ENCODE results near the gene SH3RF1.

The SH3RF1 gene

DNA sequence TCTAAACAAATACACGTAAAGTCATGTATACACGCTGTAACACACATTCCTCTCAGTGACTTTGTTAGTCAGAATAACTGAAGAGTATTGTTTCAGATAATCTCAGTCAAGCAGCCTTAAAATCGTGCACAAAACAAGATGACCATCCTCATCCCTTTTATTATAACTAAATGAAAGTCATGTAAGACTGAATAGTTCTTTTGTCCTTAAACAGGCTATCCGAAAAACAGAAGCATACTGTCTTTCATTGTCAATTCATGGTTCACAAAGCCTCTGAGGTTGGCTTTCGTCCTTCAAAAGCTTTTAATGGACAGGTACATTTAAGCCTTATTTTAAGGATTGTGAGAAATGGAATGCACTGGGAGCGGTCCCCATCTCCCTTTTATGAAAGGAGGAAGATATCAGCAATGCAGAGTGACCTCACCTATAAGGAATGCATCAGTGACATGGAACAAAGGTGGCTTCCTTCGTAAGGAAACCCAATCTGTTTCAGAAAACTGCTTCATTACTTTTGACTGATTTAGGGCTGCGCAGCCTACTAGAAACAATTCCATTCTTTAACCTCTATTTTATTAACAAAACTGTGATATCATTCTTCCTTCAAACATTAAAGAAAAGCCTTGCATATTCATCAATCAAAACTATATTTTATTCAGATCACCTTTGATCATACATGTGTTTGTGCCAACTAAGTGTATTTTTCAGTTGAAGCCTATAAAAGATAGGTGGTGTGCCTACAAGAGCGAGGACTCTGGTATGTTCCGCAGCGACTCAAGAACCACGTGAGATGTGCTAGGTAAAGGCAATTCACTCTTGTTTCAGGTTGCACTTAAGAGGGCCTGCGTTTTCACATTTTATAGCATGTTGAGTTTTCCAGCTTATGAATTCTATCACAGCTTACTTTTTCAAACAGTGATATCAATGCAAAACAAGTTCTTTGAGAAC is 19.2 kb downstream of the SH3RF1 start:
- no peak for DNase-seq (ENCODE audit: low spot score)

- DNase-seq (ENCODE audit: low spot score) = no peak
Measured at GRCh38 chr4:169250796-169251195, 20.0 kb downstream of the SH3RF1 start.

DNA sequence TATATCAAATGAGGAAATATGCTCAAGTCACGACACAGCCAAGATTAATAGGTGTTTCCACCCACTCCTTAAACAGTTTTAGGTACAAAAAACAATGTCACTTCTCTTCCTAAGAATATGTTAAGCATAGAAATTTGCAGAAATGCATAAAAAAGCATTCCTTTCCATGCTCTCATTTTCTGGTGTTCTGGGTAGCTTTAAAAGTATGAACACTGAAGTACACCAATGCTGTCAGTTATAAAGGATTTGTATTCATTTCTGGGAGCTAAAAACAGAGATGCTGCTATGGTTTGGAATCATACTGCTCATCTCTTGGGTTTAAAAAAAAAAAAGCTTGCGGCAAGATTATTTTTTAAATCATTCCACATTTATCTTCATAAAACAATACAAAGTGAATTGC is 20.8 kb downstream of the SH3RF1 start:
- DNase-seq (ENCODE audit: low spot score) = no peak

- DNase-seq (ENCODE audit: low spot score) = no peak
Measured at GRCh38 chr4:169249214-169249973, 21.4 kb downstream of the SH3RF1 start.

DNA sequence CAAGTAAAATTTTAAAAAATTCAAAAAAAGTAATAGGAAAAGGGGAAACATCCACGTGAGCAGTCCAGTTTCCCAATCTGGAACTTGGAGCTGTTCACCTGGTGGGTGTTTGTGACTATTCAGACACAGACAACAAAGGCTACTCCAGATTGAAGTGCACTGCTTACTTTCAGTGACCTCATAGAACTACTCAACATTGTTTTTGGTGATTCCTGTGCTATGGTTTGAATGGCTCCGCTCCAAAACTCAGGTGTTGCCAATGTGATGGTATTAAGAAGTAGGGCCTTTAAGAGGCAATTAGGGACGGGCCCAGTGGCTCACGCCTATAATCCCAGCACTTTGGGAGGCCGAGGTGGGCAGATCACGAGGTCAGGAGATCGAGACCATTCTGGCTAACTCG is 22.1 kb downstream of the SH3RF1 start:
- no peak for DNase-seq (ENCODE audit: low spot score)

GRCh38 chr4:169246957-169247396 is 23.8 kb downstream of the SH3RF1 start:
- DNase-seq (ENCODE audit: low spot score) = no peak

DNA sequence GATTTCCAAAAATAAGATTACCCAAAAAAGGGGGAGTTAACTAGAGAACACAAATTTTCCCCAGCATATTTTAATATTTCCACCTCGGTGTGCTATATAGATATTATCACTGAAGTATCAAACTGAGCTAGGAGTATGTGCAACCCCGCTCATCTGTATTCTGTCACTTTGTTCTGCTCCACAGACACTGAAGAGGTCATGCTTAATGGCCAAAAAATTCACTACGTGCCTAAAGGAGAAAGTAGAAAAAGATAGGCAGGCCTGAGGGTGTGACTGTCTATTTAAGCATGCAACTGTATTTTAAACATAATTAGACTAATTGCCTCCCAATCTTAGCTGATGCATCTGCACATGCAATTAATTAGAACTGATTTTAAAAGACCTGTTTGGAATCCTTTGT is 24.5 kb downstream of the SH3RF1 start:
- DNase-seq (ENCODE audit: low spot score) = no peak

GRCh38 chr4:169245061-169245460 is 25.7 kb downstream of the SH3RF1 start:
- DNase-seq (ENCODE audit: low spot score) = no peak

DNA sequence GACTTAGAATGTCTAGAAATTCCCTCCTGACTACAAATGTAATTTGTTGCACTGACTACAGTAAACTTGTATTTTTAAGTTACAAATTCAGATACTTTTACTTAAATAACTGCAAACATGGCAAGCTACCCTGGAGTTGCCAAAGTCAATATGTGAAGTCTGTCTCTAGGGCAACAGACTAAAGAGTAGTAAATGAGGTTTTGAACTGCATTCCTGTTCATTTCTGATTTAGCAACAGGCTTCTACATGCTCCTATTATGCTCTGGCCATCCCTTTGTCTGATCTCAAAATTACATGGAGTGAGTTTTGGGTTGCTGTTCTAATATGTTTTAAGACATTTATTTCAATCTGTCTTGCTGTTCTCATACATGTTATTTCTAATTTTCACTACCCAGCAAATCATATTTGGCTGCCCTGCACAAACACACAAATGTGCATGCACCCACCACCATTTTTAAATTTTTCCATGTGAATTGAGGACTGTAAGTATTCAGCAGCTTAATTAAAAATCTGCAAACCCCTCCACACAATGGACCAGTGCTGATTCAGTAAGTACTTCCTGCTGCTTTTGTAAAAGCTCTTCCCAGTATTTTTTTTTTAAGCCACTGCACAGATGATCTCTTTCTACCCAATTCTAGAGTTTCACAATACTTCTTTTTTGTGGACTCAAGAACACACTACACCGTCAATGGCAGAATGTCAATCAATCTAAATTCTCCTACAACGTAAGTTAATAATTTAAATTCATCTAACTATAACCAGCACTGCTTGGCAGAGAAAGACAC is 26.7 kb downstream of the SH3RF1 start:
- no peak for DNase-seq (ENCODE audit: low spot score)

GRCh38 chr4:169241464-169241863 is 29.3 kb downstream of the SH3RF1 start:
- DNase-seq (ENCODE audit: low spot score) = no peak

DNA sequence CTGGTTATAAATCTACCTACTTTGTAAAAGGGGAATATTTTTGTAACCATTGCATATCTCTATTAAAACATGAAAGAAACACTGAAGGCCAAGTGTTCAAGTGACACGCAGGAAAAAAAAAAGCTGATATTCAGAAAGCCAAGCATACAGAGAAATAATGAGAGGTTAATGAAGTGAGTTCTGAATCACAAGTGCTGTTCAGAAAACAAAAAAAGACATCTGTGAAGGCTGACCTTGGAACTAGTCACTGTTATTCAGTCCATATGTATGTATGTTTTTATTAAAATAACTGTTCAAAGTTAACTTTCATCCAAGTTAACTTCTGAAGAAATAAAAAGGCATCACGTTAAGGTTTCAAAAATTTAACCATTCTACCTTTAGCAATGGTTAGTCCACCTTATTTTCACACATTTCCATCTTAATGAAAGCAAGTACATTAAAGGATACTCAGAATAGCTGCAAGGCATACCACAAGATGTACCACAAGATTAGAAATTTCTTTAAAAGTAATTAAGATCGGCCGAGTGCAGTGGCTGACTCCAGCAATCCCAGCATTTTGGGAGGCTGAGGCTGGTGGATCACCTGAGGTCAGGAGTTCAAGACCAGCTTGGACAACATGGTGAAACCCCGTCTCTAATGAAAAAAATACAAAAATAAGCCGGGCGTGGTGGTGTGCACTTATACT is 31.4 kb downstream of the SH3RF1 start:
- no peak for DNase-seq (ENCODE audit: low spot score)

DNA sequence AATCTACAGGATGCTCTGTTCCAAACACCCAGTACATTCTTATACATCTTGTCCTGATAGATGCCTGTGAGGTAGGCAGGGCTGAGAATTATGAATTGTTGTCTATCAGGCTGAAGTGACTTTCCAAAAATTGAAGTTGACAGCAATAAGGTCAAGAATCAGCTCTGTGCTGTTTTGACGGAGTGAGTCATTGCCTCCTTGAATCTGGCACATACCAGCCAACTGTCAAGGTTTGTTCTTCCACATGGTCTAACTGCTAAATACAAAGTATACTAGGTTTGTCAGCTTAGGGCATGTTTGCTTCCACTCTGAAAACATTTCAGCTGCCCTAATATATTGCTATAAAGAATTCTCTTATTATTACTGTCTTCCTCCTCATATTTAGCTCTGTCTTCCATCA is 32.3 kb downstream of the SH3RF1 start:
- DNase-seq (ENCODE audit: low spot score) = no peak

- peak; percentile 66 for DNase-seq (ENCODE audit: low spot score)
Measured at GRCh38 chr4:169236873-169237626, 33.7 kb downstream of the SH3RF1 start.

DNA sequence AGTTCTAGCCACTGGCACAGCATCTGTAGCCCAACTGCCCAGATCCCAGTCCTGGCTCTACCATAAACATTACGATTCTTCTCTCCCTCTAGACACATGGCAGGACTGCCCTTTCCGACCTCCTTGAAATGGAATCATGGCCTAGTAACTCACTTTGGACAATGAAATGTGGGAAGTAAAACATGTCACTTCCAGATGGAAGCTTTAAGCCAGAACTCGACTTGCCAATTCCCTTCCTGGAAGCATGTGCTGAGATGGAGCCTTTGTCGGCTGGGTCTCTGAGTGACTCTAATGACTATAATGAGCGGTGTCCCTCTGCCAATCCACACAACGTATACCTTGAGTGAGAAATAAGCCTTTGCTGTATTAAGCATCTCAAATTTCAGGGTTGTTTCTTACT is 34.7 kb downstream of the SH3RF1 start:
- DNase-seq (ENCODE audit: low spot score) = no peak

DNA sequence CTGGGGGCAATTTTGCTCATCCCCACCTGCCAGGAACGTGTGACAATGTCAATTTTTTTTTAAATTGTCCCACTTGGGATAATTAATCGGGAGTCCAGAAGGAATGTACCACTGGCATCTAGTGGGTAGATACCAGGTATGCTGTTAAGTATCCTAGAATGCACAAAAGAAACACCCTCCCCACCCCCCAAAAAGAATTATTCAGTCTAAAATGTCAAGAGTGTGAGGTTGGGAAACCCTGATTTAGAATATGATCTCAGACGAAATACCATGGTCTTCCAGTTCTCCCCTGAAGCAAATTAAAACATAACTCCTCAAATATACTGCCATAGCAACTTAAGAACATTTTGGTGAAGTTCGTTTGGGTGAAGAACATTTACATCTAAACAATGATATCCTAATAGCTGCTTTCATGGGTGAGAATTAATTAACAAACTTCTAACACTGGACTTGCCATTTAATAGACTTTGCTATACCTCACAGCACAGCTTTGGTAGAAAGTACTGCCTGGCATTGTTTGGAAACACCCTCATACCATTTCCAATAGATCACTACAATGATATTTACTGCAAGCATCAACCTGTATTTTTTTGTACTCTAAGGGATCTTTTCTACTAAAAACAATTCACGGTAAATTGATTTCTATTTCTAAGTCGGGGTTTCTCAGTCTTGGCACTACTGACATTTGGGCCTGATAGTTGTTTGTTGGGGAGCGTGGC is 36.5 kb downstream of the SH3RF1 start:
- no peak for DNase-seq (ENCODE audit: low spot score)

GRCh38 chr4:169233691-169234090 is 37.1 kb downstream of the SH3RF1 start:
- DNase-seq (ENCODE audit: low spot score) = no peak

DNA sequence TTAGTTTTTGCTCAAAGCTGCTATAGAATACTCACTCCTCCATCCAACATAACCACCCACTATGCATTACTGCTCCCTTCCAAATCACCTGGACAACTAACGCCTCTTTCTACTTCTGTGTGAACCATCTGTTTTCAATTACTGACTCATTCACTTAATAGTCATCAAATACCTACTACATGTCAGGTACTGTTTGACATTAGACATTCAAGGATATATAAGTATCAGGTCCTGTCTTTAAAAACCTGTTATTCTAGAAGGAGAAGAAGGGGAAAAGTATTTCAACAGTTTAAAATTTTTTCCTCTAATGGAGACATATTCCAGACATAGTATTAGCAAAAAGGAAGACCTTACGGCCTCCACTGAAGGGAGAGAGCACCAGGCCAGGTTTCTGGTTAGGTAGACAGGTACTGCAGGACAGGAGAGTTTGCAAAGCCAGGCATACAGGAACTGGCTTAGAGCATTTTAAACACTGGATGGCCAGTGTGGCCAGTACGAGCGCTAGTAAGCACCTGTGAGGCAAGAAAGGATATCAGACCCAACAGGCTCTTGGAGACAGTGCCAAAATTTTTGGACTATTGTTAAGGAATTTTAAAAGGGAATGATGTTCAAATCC is 39.0 kb downstream of the SH3RF1 start:
- DNase-seq (ENCODE audit: low spot score) = no peak

- DNase-seq (ENCODE audit: low spot score) = no peak
Measured at GRCh38 chr4:169229571-169230028, 41.2 kb downstream of the SH3RF1 start.

DNA sequence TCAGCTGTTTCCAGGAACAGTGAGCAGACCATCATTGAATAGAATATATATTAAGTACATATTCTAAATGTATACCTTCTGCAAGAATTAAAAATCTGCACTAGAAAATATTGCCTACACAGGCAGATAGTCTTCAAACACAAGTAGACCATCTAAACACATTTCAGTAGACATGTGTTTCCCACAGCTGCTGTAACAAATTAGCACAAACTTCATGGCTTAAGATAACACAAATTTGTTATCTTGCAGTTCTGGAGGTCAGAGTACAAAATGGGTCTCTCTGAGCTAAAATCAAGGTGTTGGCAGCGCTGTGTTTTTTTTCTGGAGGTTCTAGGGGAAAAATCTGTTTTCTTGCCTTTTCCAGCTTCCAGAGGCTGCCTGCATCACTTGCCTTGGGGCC is 42.7 kb downstream of the SH3RF1 start:
- DNase-seq (ENCODE audit: low spot score) = no peak

DNA sequence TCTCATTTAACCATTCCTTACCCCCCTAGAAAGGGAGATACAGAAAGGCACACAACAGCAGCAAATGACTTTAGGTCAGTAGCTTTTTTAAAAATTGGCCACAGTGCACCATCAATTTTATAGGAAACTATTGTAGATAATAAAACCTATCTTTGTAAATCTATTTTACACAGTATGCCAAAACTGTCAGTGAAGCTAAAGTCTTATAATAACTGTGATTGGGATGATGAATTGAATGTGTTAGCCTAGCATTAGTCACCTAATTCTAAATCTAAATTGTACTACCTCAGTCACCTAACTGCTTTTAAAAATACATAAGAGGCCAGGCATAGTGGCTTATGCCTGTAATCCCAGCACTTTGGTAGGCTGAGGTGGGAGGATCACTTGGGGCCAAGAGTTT is 44.2 kb downstream of the SH3RF1 start:
- no peak for DNase-seq (ENCODE audit: low spot score)

All from Ammon's horn (tissue), 1 donor.